HepG2 (cell line): ENCODE data around the gene RPS27L. TPM values are rescaled to one million over a fixed set of nuclear protein-coding genes. Genes with fewer than 3 reads are reported as not detected.

ENCODE experiments used
- ATAC-seq: fragments of 200-7000 bp; cut with Tn5 transposase; 3 replicates; pipeline ENCODE4 v1.9.1; 2020; ENCODE audit warnings: mild to moderate bottlenecking, moderate library complexity
- BruUV-seq: library from RNA; stranded (reverse); fragments of 400-500 nt; replicated peaks from 2 replicates; lab custom pipeline; 2021; lab: Mats Ljungman, UMichigan
- CTCF ChIA-PET: fragments of 300-600 bp; formaldehyde crosslinking; extraction: SDS; loops from one replicate; lab custom pipeline; 2021; ENCODE audit warnings: low total read pairs, inconsistent platforms, low intra/inter-chr PET ratio; lab: Yijun Ruan, JAX
- POLR2A ChIA-PET: fragments of 350-600 bp; sonication (Branson Sonifier 250); formaldehyde crosslinking; loops from one replicate; lab custom pipeline; 2020; ENCODE audit warnings: antibody characterized with exemption, inconsistent platforms; lab: Yijun Ruan, JAX
- DNase-seq: peaks from one replicate; pipeline ENCODE4 v3.0.0-alpha.2; 2015; ENCODE audit warnings: low spot score
- FAIRE-seq: peaks from 3 replicates; lab custom pipeline; 2011; peaks lifted over from hg19 to GRCh38; lab: Jason Lieb, UNC
- H2AFZ ChIP-seq: one replicate; pipeline ENCODE4 v1.6.1; 2011; ENCODE audit warnings: low read length, inconsistent platforms
- H3K27ac ChIP-seq: fragments of 300-600 bp; 3 replicates; pipeline ENCODE4 v1.8.0; 2011; ENCODE audit warnings: mixed run types, mild to moderate bottlenecking, mixed read lengths, low read length, inconsistent platforms; ENCODE audit not compliant: insufficient read depth; ENCODE audit errors: extremely low read length
- H3K27me3 ChIP-seq, 2 experiments: fragments of 200-600 bp in 1 of 2; 2 replicates in 1 of 2; 3 replicates in 1 of 2; pipeline versions ENCODE4 v1.6.0 to v1.8.0; 2011; ENCODE audit warnings: low read length in 2 of 2, mild to moderate bottlenecking in 2 of 2, moderate library complexity in 2 of 2, inconsistent platforms in 1 of 2; ENCODE audit not compliant: insufficient read depth in 2 of 2, control insufficient read depth in 1 of 2
- H3K36me3 ChIP-seq, 2 experiments: fragments of 200-600 bp in 1 of 2; replicated peaks in 1 of 2; 2 replicates in 1 of 2; 3 replicates in 1 of 2; pipeline versions ENCODE4 v1.5.1 to v1.8.0; 2011; ENCODE audit warnings: low read length in 2 of 2, inconsistent platforms in 1 of 2; ENCODE audit not compliant: insufficient read depth in 2 of 2, control insufficient read depth in 1 of 2
- H3K4me1 ChIP-seq: 2 replicates; pipeline ENCODE4 v1.5.1; 2012; ENCODE audit warnings: low read length, inconsistent platforms; ENCODE audit not compliant: insufficient read depth
- H3K4me2 ChIP-seq: 2 replicates; pipeline ENCODE4 v1.6.0; 2011; ENCODE audit warnings: low read depth, low read length, inconsistent platforms
- H3K4me3 ChIP-seq, 3 experiments: fragments of 200-600 bp in 1 of 3; sonication (generic), shearing (Covaris generic) in 1 of 3; replicated peaks in 1 of 3; 2 replicates each; pipeline ENCODE4 v1.5.1; 2011 to 2016; ENCODE audit warnings: low read length in 3 of 3, inconsistent platforms in 2 of 3, low read depth in 2 of 3, mild to moderate bottlenecking in 2 of 3, control low read depth in 1 of 3, mixed read lengths in 1 of 3; ENCODE audit not compliant: insufficient read depth in 1 of 3
- H3K79me2 ChIP-seq: one replicate; pipeline ENCODE4 v1.6.1; 2011; ENCODE audit warnings: low read length, inconsistent platforms; ENCODE audit not compliant: insufficient read depth
- H3K9ac ChIP-seq: 2 replicates; pipeline ENCODE4 v1.6.0; 2011; ENCODE audit warnings: mild to moderate bottlenecking, low read depth, low read length, inconsistent platforms; ENCODE audit not compliant: insufficient read depth
- H3K9me3 ChIP-seq: 2 replicates; pipeline ENCODE4 v1.5.1; 2012; ENCODE audit warnings: mild to moderate bottlenecking, low read length
- H4K20me1 ChIP-seq: 2 replicates; pipeline ENCODE4 v1.6.0; 2011; ENCODE audit warnings: inconsistent platforms, mild to moderate bottlenecking, low read length, moderate library complexity; ENCODE audit not compliant: insufficient read depth
- IKZF1 ChIP-seq: fragments of 450-650 bp; IDR thresholded peaks from 2 replicates; pipeline ENCODE4 v1.7.1; 2016
- MAX ChIP-seq: IDR thresholded peaks from 2 replicates; pipeline ENCODE4 v1.6.1; 2012; ENCODE audit warnings: inconsistent platforms
- NKX3-1 ChIP-seq: sonication (generic); formaldehyde crosslinking; IDR thresholded peaks from 2 replicates; pipeline ENCODE4 v1.5.0; 2020; ENCODE audit warnings: missing genetic modification reagents
- NONO ChIP-seq, 2 experiments: fragments of 450-650 bp in 1 of 2; sonication (generic) in 1 of 2; formaldehyde crosslinking in 1 of 2; IDR thresholded peaks in 1 of 2; conservative IDR thresholded peaks in 1 of 2; 2 replicates each; pipeline versions ENCODE4 v1.6.1 to v1.8.0; 2017 to 2022; ENCODE audit warnings: mild to moderate bottlenecking in 1 of 2, missing genetic modification reagents in 1 of 2, moderate library complexity in 1 of 2
- NR1H2 ChIP-seq: sonication (generic); formaldehyde crosslinking; IDR thresholded peaks from 2 replicates; pipeline ENCODE4 v1.8.1; 2022; ENCODE audit warnings: low read depth, missing genetic modification reagents, borderline replicate concordance
- REPIN1 ChIP-seq: sonication (generic); formaldehyde crosslinking; IDR thresholded peaks from 2 replicates; pipeline ENCODE4 v1.8.0; 2022; ENCODE audit warnings: missing genetic modification reagents, low read depth, mild to moderate bottlenecking, borderline replicate concordance
- RFXANK ChIP-seq: IDR thresholded peaks from 2 replicates; pipeline ENCODE4 v1.6.1; 2016
- SIX4 ChIP-seq: sonication (generic); formaldehyde crosslinking; IDR thresholded peaks from 2 replicates; pipeline ENCODE4 v1.4.0; 2020; ENCODE audit warnings: missing genetic modification reagents
- ZNF230 ChIP-seq: sonication (generic); formaldehyde crosslinking; IDR thresholded peaks from 2 replicates; pipeline ENCODE4 v1.4.0; 2020; ENCODE audit warnings: mild to moderate bottlenecking, missing genetic modification reagents
- ZNF260 ChIP-seq: sonication (generic); formaldehyde crosslinking; IDR thresholded peaks from 2 replicates; pipeline ENCODE4 v1.4.0; 2020; ENCODE audit warnings: missing genetic modification reagents, low read depth, mild to moderate bottlenecking, borderline replicate concordance
- ZNF607 ChIP-seq: sonication (generic); formaldehyde crosslinking; IDR thresholded peaks from 2 replicates; pipeline ENCODE4 v1.5.1; 2020; ENCODE audit warnings: missing genetic modification reagents, mild to moderate bottlenecking, borderline replicate concordance
- ZSCAN9 ChIP-seq: IDR thresholded peaks from 2 replicates; pipeline ENCODE4 v1.6.1; 2016; ENCODE audit warnings: borderline replicate concordance
- WGBS: methylation state at CpG from one replicate; pipeline ENCODE4 v1.1.6; 2017; ENCODE audit warnings: low lambda C conversion rate; 5-methylcytosine and 5-hydroxymethylcytosine counted together
- in situ Hi-C: cut with HindIII; loops from 2 replicates; pipeline ENCODE4 v1.10.0; 2017; ENCODE audit warnings: low pct_unique_long_range_greater_than_20kb; ENCODE audit not compliant: extremely low pct_ligation_motif_present
- intact Hi-C: fragments of 100-400 bp; cut with micrococcal nuclease; formaldehyde crosslinking; loops from one replicate; pipeline ENCODE4 v1.10.0; 2022; ENCODE audit not compliant: unreplicated experiment
- polyA plus RNA-seq, 8 experiments: library from polyadenylated mRNA; depleted of rRNA in 3 of 8; stranded (reverse) in 7 of 8; unstranded in 1 of 8; fragments of >200 nt; fragmentation: Illumina TruSeq in 4 of 8; extraction: Trizol in 4 of 8; gene quantifications; 2 replicates each; pipeline versions ENCODE4 v1.2.1 to v1.2.3, GENCODE V29; 2011 to 2016; ENCODE audit warnings: low read depth in 4 of 8, missing spikeins in 1 of 8, mixed read lengths in 1 of 8; ENCODE audit not compliant: insufficient read depth in 1 of 8
- total RNA-seq, 5 experiments: library from RNA; depleted of rRNA; stranded (reverse); fragments of >200 nt; fragmentation: Illumina TruSeq; extraction: Trizol; gene quantifications; 2 replicates each; pipeline ENCODE4 v1.2.3, GENCODE V29; 2016; ENCODE audit warnings: low read depth in 1 of 5

Gene RPS27L
- total and polyA plus RNA-seq, 2 of the 13 experiments (the other 11 are each of a cell fraction or from before 2014, with no cell fraction given), result 231 to 433 TPM

- TF ChIP-seq REPIN1, result peak; percentile 67; the same call in 1 of the 2 replicates
- peak; percentile 83; the same call in 1 of the 2 replicates for TF ChIP-seq MAX
- peak; percentile 78; the same call in 1 of the 2 replicates for TF ChIP-seq ZNF607 (CRISPR knock-in tag)
- peak; percentile 48; the same call in 1 of the 2 replicates for TF ChIP-seq ZSCAN9 (CRISPR knock-in tag)
- 0 out of 2 replicates have a peak, but pooled peaks have one; percentile 34 for TF ChIP-seq RFXANK (CRISPR knock-in tag)
- TF ChIP-seq ZNF230 (CRISPR knock-in tag), result peak; percentile 91; the same call in 1 of the 2 replicates
- no peak for TF ChIP-seq NR1H2 (CRISPR knock-in tag)
- no peak for TF ChIP-seq NONO (IDR thresholded peaks at IDR 0.05)
- peak; percentile 91 for TF ChIP-seq NONO (CRISPR knock-in tag; conservative IDR thresholded peaks at IDR 0.05)
Measured at GRCh38 chr15:63157118-63157843, at the start of gene RPS27L (continued).

GRCh38 chr15:63206079-63206478 is 48.8 kb upstream of the RPS27L start:
- no peak overlapping the region for H3K4me2 ChIP-seq
- FAIRE-seq (no peak), DNase-seq (no peak), ATAC-seq (no peak)
- no peak overlapping the region for H3K4me3 ChIP-seq
- no peaks in the 10 kb centered on the region for H4K20me1 ChIP-seq
- intact Hi-C loops, result no loop called here
- H3K9ac ChIP-seq, result no peak overlapping the region
- WGBS, result 87% methylated on average over 2 of the region's 2 CpGs
- in situ Hi-C loops, result no loop called here
- peaks cover 42% of the 10 kb centered on the region for H3K4me1 ChIP-seq
- ChIA-PET POLR2A (no interaction called here), CTCF (no interaction called here)
- no TSS peak for BruUV-seq
- no peak overlapping the region for H3K27ac ChIP-seq
- TF ChIP-seq ZNF260 (CRISPR knock-in tag) (no peak), SIX4 (CRISPR knock-in tag) (no peak), IKZF1 (no peak), NKX3-1 (CRISPR knock-in tag) (no peak)
- no peak overlapping the region for H2AFZ ChIP-seq
- H3K9me3 ChIP-seq, result no peaks in the 10 kb centered on the region
- no peaks in the 10 kb centered on the region for H3K36me3 ChIP-seq
- no peaks in the 10 kb centered on the region; a peak in 1 of 5 replicates for H3K27me3 ChIP-seq
- peaks cover 3% of the 10 kb centered on the region for H3K79me2 ChIP-seq
